Fibroblast of lung (primary cell): ENCODE data around the gene DSP. TPM values are rescaled to one million over a fixed set of nuclear protein-coding genes. Genes with fewer than 3 reads are reported as not detected.

Experiments used
- DNase-seq, 2 donors: peaks; one replicate each; pipeline versions ENCODE4 v3.0.0 to v3.0.0-alpha.2; 2010; ENCODE audit warnings: low read depth in 2 of 2
- H2AFZ ChIP-seq: 2 replicates; pipeline ENCODE4 v1.5.1; 2012; ENCODE audit warnings: low read length, control low read depth, inconsistent platforms
- H3K27ac ChIP-seq: 2 replicates; pipeline ENCODE4 v1.5.1; 2011; ENCODE audit warnings: low read length, control low read depth; ENCODE audit not compliant: insufficient read depth
- H3K27me3 ChIP-seq: 2 replicates; pipeline ENCODE4 v1.5.1; 2011; ENCODE audit warnings: mild to moderate bottlenecking, low read length; ENCODE audit not compliant: control insufficient read depth, insufficient read depth
- H3K36me3 ChIP-seq: 2 replicates; pipeline ENCODE4 v1.5.1; 2011; ENCODE audit warnings: low read length; ENCODE audit not compliant: control insufficient read depth, insufficient read depth
- H3K4me1 ChIP-seq: 2 replicates; pipeline ENCODE4 v1.5.1; 2011; ENCODE audit warnings: low read length; ENCODE audit not compliant: control insufficient read depth, insufficient read depth; ENCODE audit errors: extremely low read depth
- H3K4me2 ChIP-seq: 2 replicates; pipeline ENCODE4 v1.5.1; 2011; ENCODE audit warnings: low read length, control low read depth; ENCODE audit not compliant: insufficient read depth; ENCODE audit errors: extremely low read depth
- H3K4me3 ChIP-seq, 4 experiments: fragments of 200-600 bp in 1 of 4; sonication (generic) in 1 of 4; replicated peaks in 1 of 4; 2 replicates each; pipeline ENCODE4 v1.5.1; 2011 to 2016; ENCODE audit warnings: low read length in 4 of 4, low read depth in 3 of 4, mild to moderate bottlenecking in 3 of 4, control low read depth in 2 of 4, inconsistent platforms in 1 of 4, mixed read lengths in 1 of 4; ENCODE audit not compliant: insufficient read depth in 1 of 4; ENCODE audit errors: control extremely low read depth in 1 of 4
- H3K79me2 ChIP-seq: 2 replicates; pipeline ENCODE4 v1.5.1; 2012; ENCODE audit warnings: mild to moderate bottlenecking, low read length, inconsistent platforms; ENCODE audit not compliant: control insufficient read depth, insufficient read depth
- H3K9ac ChIP-seq: 2 replicates; pipeline ENCODE4 v1.5.1; 2011; ENCODE audit warnings: mild to moderate bottlenecking, low read length, control low read depth; ENCODE audit not compliant: insufficient read depth
- H3K9me3 ChIP-seq: 2 replicates; pipeline ENCODE4 v1.5.1; 2012; ENCODE audit warnings: low read depth, low read length; ENCODE audit not compliant: control insufficient read depth, insufficient read depth
- H4K20me1 ChIP-seq: 2 replicates; pipeline ENCODE4 v1.5.1; 2011; ENCODE audit warnings: low read length; ENCODE audit not compliant: control insufficient read depth, insufficient read depth; ENCODE audit errors: extremely low read depth
- CTCF ChIP-seq, 2 donors: IDR thresholded peaks in 1 of 2; conservative IDR thresholded peaks in 1 of 2; 1 replicate in 1 of 2; 2 replicates in 1 of 2; pipeline ENCODE4 v1.5.1; 2011 to 2012; ENCODE audit warnings: low read length in 2 of 2, control low read depth in 1 of 2, inconsistent platforms in 1 of 2, low read depth in 1 of 2, mild to moderate bottlenecking in 1 of 2
- EZH2 ChIP-seq: IDR thresholded peaks from 2 replicates; pipeline ENCODE4 v1.5.1; 2012; ENCODE audit warnings: low read length, control low read depth, mild to moderate bottlenecking; ENCODE audit errors: missing control alignments
- polyA minus RNA-seq: library from RNA; depleted of rRNA, polyadenylated mRNA; stranded (reverse); fragments of >200 nt; gene quantifications from 2 replicates; pipeline ENCODE4 v1.2.3, GENCODE V29; 2011; ENCODE audit warnings: low replicate concordance
- polyA plus RNA-seq, 2 donors: library from polyadenylated mRNA; depleted of rRNA in 1 of 2; stranded (reverse) in 1 of 2; unstranded in 1 of 2; fragments of >200 nt; gene quantifications; 2 replicates each; pipeline ENCODE4 v1.2.1, GENCODE V29; 2011 to 2012; ENCODE audit warnings: missing spikeins in 1 of 2
- total RNA-seq: library from RNA; depleted of rRNA; stranded (reverse); fragments of >200 nt; gene quantifications from 2 replicates; pipeline ENCODE4 v1.2.1, GENCODE V29; 2014

The DSP gene
- under 0.01 TPM in 1 of 2 replicates, not detected in the other for total RNA-seq
- polyA plus RNA-seq: 0.02 and 3.8 TPM in 2 replicates
- polyA plus RNA-seq (2012): 0.06 and 6.0 TPM in 2 replicates
- 0.15 and 23.2 TPM in 2 replicates for polyA minus RNA-seq

- no peaks in the 10 kb centered on the region for H3K36me3 ChIP-seq
- no peak within 1 kb of the TSS for H3K27ac ChIP-seq
- peak within 1 kb of the TSS; percentile 68 for H3K9ac ChIP-seq
- H2AFZ ChIP-seq: peak within 1 kb of the TSS; percentile 55
- H3K4me3 ChIP-seq: peak within 1 kb of the TSS; percentile 38 to 54 (median 44)
- H4K20me1 ChIP-seq: no peaks in the 10 kb centered on the region
- H3K27me3 ChIP-seq: peaks cover 20% of the 10 kb centered on the region
- H3K4me1 ChIP-seq: no peaks in the 10 kb centered on the region
- TF ChIP-seq EZH2: no peak
- TF ChIP-seq CTCF (conservative IDR thresholded peaks at IDR 0.05 in 1 of 2, IDR thresholded peaks at IDR 0.05 in 1 of 2; ENCODE audit: low read depth in 1 of 2, low read length in 2 of 2): no peak
- H3K9me3 ChIP-seq: no peaks in the 10 kb centered on the region
- no peaks in the 10 kb centered on the region for H3K79me2 ChIP-seq
- DNase-seq: peak in 1 of 2 donors; percentile 32
- H3K4me2 ChIP-seq: peak within 1 kb of the TSS; percentile 72
These were observed at the start of gene DSP for GRCh38 chr6:7541175-7542064. DSP (plus strand) TSS chr6:7541671; CDS start chr6:7541916, 245 bp downstream.

- no peak overlapping the region for H3K9ac ChIP-seq
- no peaks in the 10 kb centered on the region for H4K20me1 ChIP-seq
- no peak overlapping the region for H2AFZ ChIP-seq
- H3K4me1 ChIP-seq: no peaks in the 10 kb centered on the region
- H3K79me2 ChIP-seq: no peaks in the 10 kb centered on the region
- no peaks in the 10 kb centered on the region for H3K9me3 ChIP-seq
- no peak overlapping the region for H3K4me3 ChIP-seq
- no peak for DNase-seq
- H3K27me3 ChIP-seq: no peaks in the 10 kb centered on the region
- no peak for TF ChIP-seq CTCF (conservative IDR thresholded peaks at IDR 0.05 in 1 of 2, IDR thresholded peaks at IDR 0.05 in 1 of 2; ENCODE audit: low read depth in 1 of 2, low read length in 2 of 2)
- TF ChIP-seq EZH2: no peak
- no peak overlapping the region for H3K4me2 ChIP-seq
- H3K27ac ChIP-seq: no peak overlapping the region
- no peaks in the 10 kb centered on the region for H3K36me3 ChIP-seq
These were observed 47.6 kb upstream of the DSP start for GRCh38 chr6:7493866-7494265.

- H3K9ac ChIP-seq: no peak overlapping the region
- no peaks in the 10 kb centered on the region for H3K36me3 ChIP-seq
- H3K79me2 ChIP-seq: no peaks in the 10 kb centered on the region
These were observed 46.8 kb upstream of the DSP start for GRCh38 chr6:7494638-7495037.

More at GRCh38 chr6:7494638-7495037, 46.8 kb upstream of the DSP start:
- H3K4me1 ChIP-seq: no peaks in the 10 kb centered on the region
- no peak overlapping the region for H2AFZ ChIP-seq
- no peak overlapping the region for H3K4me3 ChIP-seq
- H3K4me2 ChIP-seq: no peak overlapping the region
- H3K9me3 ChIP-seq: no peaks in the 10 kb centered on the region
- H3K27ac ChIP-seq: no peak overlapping the region
- no peak for TF ChIP-seq EZH2
- no peak for TF ChIP-seq CTCF (conservative IDR thresholded peaks at IDR 0.05 in 1 of 2, IDR thresholded peaks at IDR 0.05 in 1 of 2; ENCODE audit: low read depth in 1 of 2, low read length in 2 of 2)
- no peaks in the 10 kb centered on the region for H4K20me1 ChIP-seq
- H3K27me3 ChIP-seq: no peaks in the 10 kb centered on the region
- DNase-seq: no peak
